Measurements from ENCODE around the gene LMOD2.

The LMOD2 gene

DNA sequence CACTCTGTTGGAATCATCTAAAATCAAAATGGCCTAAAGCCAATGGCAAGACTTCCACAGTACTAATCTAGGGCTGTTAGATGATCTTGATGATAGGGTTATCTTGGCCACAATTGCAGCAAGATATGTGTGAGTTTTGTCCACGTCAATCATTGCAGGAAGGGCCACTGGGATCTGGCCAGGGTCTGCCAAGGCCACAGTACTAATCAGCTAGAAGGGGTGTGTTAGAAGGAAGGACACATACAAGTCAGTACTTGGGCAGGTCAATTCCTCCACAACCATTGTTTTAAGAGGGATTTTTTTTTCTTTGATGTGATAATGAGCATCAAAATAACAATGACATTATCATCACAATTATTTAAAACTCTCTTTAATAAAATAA is 1.6 kb downstream of the LMOD2 start:
- Histone ChIP-seq H3K4me1 (ENCODE audit: control insufficient read depth, insufficient read depth, low read length) (no peaks in the 10 kb centered on the region), H3K4me3 (ENCODE audit: low read depth, low read length) (no peak overlapping the region), H3K27ac (ENCODE audit: extremely low read depth, low read depth, low read length) (no peak overlapping the region), H3K9me3 (ENCODE audit: control insufficient read depth, insufficient read depth, low read depth, low read length) (no peaks in the 10 kb centered on the region), H3K36me3 (ENCODE audit: control insufficient read depth in 2 of 2, insufficient read depth in 1 of 2, low read length in 2 of 2) (no peaks in the 10 kb centered on the region)
- CTCF ChIA-PET: interaction anchor here (0.6 kb wide), 1 partner anchor 46 kb away, joined by 3 read pairs; no protein-coding TSS in a partner anchor
- TF ChIP-seq ZNF768 (tag by site-specific recombination; IDR thresholded peaks at IDR 0.05): no peak
- no peak for TF ChIP-seq ZNF707 (tag by site-specific recombination; IDR thresholded peaks at IDR 0.05)
- no peak for TF ChIP-seq ZNF362 (tag by site-specific recombination; IDR thresholded peaks at IDR 0.05)
- no peak for TF ChIP-seq PRDM2 (tag by site-specific recombination; IDR thresholded peaks at IDR 0.05; ENCODE audit: borderline replicate concordance)
- TF ChIP-seq ZNF555 (tag by site-specific recombination; conservative IDR thresholded peaks at IDR 0.05): no peak
- TF ChIP-seq, protein P1, sequence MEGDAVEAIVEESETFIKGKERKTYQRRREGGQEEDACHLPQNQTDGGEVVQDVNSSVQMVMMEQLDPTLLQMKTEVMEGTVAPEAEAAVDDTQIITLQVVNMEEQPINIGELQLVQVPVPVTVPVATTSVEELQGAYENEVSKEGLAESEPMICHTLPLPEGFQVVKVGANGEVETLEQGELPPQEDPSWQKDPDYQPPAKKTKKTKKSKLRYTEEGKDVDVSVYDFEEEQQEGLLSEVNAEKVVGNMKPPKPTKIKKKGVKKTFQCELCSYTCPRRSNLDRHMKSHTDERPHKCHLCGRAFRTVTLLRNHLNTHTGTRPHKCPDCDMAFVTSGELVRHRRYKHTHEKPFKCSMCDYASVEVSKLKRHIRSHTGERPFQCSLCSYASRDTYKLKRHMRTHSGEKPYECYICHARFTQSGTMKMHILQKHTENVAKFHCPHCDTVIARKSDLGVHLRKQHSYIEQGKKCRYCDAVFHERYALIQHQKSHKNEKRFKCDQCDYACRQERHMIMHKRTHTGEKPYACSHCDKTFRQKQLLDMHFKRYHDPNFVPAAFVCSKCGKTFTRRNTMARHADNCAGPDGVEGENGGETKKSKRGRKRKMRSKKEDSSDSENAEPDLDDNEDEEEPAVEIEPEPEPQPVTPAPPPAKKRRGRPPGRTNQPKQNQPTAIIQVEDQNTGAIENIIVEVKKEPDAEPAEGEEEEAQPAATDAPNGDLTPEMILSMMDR (tag by site-specific recombination; IDR thresholded peaks at IDR 0.05): no peak
- TF ChIP-seq ZNF140 (tag by site-specific recombination; IDR thresholded peaks at IDR 0.05): no peak
- TF ChIP-seq MEIS1 (CRISPR knock-in tag; IDR thresholded peaks at IDR 0.05; ENCODE audit: borderline replicate concordance): no peak
- TF ChIP-seq ZNF133 (tag by site-specific recombination; IDR thresholded peaks at IDR 0.05): no peak
- TF ChIP-seq ZNF510 (tag by site-specific recombination; IDR thresholded peaks at IDR 0.05; ENCODE audit: insufficient replicate concordance): no peak
- no peak for TF ChIP-seq REPIN1 (tag by site-specific recombination; IDR thresholded peaks at IDR 0.05; ENCODE audit: low read depth)
- POLR2A ChIA-PET: no interaction called here

GRCh38 chr7:123658023-123658422 is 2.4 kb downstream of the LMOD2 start:
- ChIA-PET CTCF (interaction anchor here (0.6 kb wide), 1 partner anchor 45 kb away, joined by 3 read pairs; no protein-coding TSS in a partner anchor), POLR2A (interaction anchor here (0.6 kb wide), 1 partner anchor 91 kb away, joined by 3 read pairs; the partner anchor contains the start of gene WASL)
- Histone ChIP-seq H3K36me3 (ENCODE audit: control insufficient read depth in 2 of 2, insufficient read depth in 1 of 2, low read length in 2 of 2) (no peaks in the 10 kb centered on the region), H3K4me1 (ENCODE audit: control insufficient read depth, insufficient read depth, low read length) (no peaks in the 10 kb centered on the region), H3K4me3 (ENCODE audit: low read depth, low read length) (no peak overlapping the region), H3K9me3 (ENCODE audit: control insufficient read depth, insufficient read depth, low read depth, low read length) (no peaks in the 10 kb centered on the region), H3K27ac (ENCODE audit: extremely low read depth, low read depth, low read length) (no peak overlapping the region)
- TF ChIP-seq IKZF3 (tag by site-specific recombination; IDR thresholded peaks at IDR 0.05): no peak
- TF ChIP-seq ZNF2 (tag by site-specific recombination; IDR thresholded peaks at IDR 0.05): no peak
- no peak for TF ChIP-seq SALL2 (tag by site-specific recombination; IDR thresholded peaks at IDR 0.05; ENCODE audit: borderline replicate concordance)
- no peak for TF ChIP-seq ZNF132 (tag by site-specific recombination; IDR thresholded peaks at IDR 0.05; ENCODE audit: borderline replicate concordance)
- TF ChIP-seq, protein P2, sequence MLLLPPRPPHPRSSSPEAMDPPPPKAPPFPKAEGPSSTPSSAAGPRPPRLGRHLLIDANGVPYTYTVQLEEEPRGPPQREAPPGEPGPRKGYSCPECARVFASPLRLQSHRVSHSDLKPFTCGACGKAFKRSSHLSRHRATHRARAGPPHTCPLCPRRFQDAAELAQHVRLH (tag by site-specific recombination; IDR thresholded peaks at IDR 0.05): no peak
- TF ChIP-seq, protein P3, sequence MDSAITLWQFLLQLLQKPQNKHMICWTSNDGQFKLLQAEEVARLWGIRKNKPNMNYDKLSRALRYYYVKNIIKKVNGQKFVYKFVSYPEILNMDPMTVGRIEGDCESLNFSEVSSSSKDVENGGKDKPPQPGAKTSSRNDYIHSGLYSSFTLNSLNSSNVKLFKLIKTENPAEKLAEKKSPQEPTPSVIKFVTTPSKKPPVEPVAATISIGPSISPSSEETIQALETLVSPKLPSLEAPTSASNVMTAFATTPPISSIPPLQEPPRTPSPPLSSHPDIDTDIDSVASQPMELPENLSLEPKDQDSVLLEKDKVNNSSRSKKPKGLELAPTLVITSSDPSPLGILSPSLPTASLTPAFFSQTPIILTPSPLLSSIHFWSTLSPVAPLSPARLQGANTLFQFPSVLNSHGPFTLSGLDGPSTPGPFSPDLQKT (IDR thresholded peaks at IDR 0.05; ENCODE audit: borderline replicate concordance, low read depth, low read length): no peak
- no peak for TF ChIP-seq PRDM1 (tag by site-specific recombination; IDR thresholded peaks at IDR 0.05)
- TF ChIP-seq ZNF366 (tag by site-specific recombination; conservative IDR thresholded peaks at IDR 0.05): no peak
- no peak for TF ChIP-seq WT1 (tag by site-specific recombination; IDR thresholded peaks at IDR 0.05)
- TF ChIP-seq ZXDB (tag by site-specific recombination; IDR thresholded peaks at IDR 0.05): no peak
- TF ChIP-seq HIC1 (tag by site-specific recombination; IDR thresholded peaks at IDR 0.05): no peak
- TF ChIP-seq ZNF266 (tag by site-specific recombination; IDR thresholded peaks at IDR 0.05; ENCODE audit: low read depth): no peak

Measured in HEK293 (cell line).